NOMO-1 (cell line): ENCODE data around the gene PCBP2.

Source experiments
- DNase-seq, 2 experiments: peaks; one replicate each; lab custom pipeline; 2025; ENCODE audit not compliant: unreplicated experiment in 2 of 2; lab: John Stamatoyannopoulos, UW

The PCBP2 gene

DNA sequence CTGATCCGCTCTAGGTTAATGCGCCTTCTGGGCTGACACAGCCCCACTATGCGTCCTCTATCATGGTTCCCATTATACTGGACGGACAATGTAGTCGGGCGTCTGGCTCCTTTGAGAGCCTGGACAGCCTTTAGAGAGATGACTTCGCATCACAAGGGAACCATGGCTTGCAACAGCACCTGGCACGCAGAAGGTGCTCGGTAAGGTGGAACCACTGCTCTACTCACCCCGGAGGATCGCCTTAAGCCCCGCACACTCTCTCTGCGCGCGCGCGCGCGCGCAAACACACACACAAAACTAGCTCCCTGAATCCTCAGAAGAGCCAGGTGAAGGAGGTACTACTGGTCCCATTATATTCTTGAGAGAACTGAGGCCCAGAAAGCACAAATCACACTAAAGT is 40.3 kb downstream of the PCBP2 start:
- no peak for DNase-seq

DNA sequence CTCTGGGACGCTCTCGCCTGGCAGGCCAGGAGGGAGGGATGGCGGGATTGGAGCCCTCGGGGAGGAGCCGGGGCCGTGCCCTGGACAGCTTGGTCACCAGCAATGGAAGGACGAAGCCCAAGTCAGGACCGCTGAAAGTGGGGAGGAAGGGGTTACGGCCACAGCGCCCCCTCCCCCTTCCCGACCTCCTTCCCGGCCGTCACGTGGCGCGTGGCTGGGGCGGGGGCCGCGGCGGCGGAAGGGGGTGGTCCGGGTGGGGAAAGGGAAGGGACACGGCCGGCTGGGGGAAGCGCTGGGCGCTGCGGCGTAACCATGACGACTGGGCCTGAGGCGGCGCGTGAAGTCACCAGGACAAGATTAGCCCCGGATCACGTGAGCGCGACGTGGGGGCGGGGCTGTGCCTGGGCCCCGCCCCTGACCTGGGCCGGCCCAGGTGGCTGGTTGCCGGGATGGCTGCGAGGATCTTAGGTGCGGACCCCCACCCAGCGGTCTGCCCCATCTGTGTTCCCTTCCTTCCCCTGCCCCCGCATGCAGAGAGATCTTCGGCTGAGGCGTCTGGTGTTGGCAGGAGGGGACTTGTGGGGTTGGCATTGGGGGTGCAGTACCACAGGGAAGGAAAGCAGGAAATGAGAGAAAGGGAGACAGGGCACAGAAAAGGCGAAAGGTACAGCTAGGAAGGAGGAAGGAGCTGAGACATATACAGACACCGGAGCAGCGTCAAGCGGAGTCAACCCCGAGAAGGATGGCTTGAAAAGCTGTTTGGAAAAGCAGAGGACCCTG is 41.1 kb downstream of the PCBP2 start:
- DNase-seq: peak; percentile 73 to 87

DNA sequence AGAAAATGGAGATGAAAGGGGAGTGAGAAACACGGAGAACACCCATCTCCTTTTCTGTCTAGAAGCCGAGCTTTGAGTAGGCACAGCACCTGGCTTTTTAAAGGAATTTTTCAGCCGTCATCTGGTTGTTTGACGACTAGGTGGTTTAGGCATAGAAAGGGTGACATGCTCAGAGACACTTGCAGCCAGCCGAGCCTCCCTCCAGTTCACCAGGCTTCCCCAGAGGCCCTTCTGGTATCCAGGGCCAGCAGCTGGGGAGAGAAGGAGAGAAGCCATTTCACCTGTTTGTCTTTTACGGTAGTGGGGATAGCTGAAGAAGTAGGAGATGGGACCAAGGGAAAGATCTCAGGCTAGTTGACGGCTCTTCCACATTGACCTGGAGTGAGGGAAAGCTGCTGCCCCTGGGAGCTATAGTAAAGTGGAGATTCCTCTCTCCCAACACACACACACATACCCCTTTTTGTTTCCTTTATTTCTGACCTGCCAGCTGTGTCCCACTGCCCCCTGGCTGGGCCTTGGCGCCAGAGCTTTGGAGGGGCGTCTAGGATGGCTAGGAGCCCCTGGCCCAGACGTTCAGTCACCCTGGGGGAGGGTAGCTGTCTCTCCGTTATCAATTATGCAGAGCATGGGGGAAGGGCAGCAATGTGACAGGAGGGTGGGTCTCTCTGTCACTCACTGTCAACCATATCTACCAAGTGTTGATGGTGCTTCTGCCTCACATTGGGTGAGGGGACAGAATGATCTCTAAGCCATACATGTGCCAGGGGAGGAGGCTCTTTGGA is 41.9 kb downstream of the PCBP2 start:
- no peak for DNase-seq

- DNase-seq: peak; percentile 39 to 77
Observed at GRCh38 chr12:53495903-53496751, 44.2 kb downstream of the PCBP2 start.

- DNase-seq: no peak
Observed at GRCh38 chr12:53496752-53497032, 44.8 kb downstream of the PCBP2 start.

- DNase-seq: no peak
Observed at GRCh38 chr12:53497461-53497860, 45.6 kb downstream of the PCBP2 start.

DNA sequence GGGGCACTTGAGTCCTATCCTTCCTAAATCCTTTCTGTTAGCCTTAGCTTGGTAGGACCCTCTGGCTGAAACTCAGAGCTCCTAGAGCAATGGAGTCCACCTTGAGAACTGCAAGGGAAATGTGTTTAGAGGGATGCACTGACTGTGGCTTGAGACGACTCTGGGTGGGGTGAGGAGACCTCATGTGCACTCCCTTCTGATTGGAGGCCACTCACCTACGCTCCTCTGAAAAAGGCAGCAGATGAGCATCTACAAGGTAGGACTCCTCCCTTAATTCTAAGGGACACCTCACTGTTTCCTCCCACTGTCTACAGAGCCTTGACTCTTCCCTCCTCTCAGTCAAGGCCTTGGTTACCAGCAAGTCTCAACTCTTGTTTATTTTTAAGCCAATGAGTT is 46.3 kb downstream of the PCBP2 start:
- no peak for DNase-seq

DNA sequence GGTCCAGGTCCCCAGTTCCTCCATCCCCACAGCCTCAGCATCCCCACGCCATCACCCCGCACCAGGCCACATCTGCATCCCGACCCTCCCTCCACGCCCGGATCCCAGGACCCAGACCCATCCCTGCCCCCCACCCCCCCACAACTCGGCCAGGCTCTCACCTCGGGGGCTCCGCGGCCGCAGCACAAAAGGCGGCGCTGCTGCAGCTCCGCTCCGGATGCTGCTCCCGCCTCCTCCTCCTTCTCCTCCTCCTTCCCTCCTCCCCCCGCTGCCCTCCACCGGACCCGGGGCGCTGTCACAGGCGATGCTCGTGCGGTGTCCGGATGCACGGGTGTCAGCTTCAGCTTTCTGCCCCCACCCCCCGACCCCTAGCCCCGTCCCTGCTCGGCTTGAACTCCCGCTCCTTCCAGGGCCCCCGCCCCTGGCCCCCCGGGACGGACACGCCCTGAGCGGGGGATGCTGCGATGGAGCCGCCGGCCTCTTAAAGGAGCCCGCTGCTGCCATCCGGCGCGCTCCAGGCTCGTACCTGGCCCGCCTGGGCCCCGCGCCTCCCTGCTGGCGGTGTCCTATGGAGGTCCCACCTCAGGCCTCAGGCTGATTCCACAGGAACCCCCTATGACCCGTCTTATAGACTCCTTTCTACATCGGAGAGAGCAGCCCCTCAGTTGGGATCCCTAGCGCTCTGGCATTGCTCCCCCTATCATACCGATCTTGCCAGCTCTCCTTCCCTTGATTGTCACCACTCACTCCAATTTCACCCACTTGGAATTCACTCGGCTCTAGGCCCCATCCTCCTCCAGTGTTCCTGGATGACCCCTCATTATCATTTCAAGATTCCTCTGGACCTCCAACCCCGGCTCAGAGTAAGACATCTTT is 47.6 kb downstream of the PCBP2 start, which contains the start of gene MAP3K12:
MAP3K12 (minus strand) TSS at position 193 of the 876 bp plus-strand sequence. CDS start 12,067 bp downstream, outside the sequence.
- DNase-seq: peak; percentile 12 to 33

- DNase-seq: peak; percentile 61 to 75
Observed at GRCh38 chr12:53500142-53500775, 48.4 kb downstream of the PCBP2 start.

- DNase-seq: peak; percentile 98 to 99
Observed at GRCh38 chr12:53500776-53501614, 49.1 kb downstream of the PCBP2 start, which contains the start of gene TARBP2. Gene TARBP2, plus strand, starts transcription at chr12:53501283. Its CDS starts 126 bp downstream, at chr12:53501409.

GRCh38 chr12:53501615-53502181 is 49.8 kb downstream of the PCBP2 start:
- DNase-seq: no peak

GRCh38 chr12:53502331-53502730 is 50.4 kb downstream of the PCBP2 start:
- DNase-seq: no peak

DNA sequence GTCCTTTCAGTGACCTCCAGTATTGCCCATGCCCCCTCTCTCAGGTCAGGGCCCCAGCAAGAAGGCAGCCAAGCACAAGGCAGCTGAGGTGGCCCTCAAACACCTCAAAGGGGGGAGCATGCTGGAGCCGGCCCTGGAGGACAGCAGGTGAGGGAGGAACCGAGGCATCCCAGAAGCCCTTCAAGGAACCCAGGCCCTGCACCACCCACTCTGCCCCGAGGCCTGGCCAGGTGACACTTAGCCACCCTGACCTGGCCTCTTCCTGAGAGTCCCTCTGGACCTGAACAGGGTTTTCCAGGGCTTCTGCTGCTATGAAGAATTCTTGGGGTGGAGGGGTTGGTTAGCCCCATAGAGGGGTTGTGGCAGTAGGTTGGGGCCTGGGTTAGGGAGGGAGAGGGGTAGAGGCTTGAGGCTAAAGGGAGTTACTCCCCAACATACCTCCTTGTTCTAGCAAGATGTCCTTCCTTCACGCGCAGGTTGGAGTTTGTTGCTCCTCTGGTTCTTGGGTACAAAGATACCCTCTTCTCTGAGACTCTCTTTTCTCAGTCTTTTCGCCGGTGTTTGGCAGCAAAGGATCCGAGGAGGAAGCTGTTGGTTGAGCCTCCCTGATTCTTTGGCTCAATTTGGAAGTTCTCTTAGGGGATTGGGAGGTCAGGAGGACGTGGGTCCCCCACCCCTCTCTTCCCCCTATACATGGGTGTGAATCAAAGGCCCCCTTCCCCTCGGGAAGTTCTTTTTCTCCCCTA is 51.3 kb downstream of the PCBP2 start:
- no peak for DNase-seq

DNA sequence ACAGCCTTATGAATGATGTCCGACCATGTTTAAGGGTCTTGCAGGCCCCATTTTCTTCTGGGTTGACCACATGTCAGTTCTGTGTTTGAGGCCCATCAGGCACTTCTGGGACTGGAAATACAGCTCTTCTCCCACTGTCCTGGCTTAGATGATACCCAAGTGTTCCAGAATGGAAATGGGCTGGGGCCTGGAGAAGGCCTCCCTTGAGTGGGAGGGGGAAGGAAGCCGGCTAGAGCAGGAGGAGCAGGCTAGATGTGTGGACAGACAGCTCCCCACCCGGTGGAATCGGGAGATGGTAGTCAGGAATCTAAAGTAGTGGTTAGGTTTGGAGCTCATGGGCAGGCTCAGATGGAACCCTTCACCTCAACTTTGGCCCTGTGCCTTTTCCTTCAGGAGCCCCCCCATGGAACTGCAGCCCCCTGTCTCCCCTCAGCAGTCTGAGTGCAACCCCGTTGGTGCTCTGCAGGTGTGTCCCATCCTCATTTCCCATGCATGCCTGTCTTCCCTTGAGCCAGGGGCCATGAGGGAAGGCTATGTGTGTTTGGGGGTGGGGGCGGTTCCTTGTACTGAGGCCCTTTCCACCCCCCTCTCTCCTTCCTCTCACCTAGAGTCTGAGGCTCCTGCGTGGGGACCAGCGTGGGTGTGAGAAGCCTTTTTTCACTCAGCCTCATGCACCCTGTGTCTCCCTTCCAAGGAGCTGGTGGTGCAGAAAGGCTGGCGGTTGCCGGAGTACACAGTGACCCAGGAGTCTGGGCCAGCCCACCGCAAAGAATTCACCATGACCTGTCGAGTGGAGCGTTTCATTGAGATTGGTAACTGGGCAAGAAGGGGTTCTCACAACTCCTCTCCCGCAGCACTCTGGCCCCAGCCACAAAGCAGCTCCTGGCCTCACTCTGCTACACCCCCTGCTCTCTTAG is 52.4 kb downstream of the PCBP2 start:
- DNase-seq: no peak

GRCh38 chr12:53505086-53505485 is 53.2 kb downstream of the PCBP2 start:
- DNase-seq: no peak

GRCh38 chr12:53505555-53506449 is 53.9 kb downstream of the PCBP2 start:
- DNase-seq: no peak
